Measurements from ENCODE around the gene PLXNA2. TPM values are rescaled to one million over a fixed set of nuclear protein-coding genes. Genes with fewer than 3 reads are reported as not detected.

PLXNA2 gene
- total and polyA plus RNA-seq, 2 donors (not counting 1 experiment from before 2014, with no cell fraction given): 0.31 to 1.2 TPM

DNA sequence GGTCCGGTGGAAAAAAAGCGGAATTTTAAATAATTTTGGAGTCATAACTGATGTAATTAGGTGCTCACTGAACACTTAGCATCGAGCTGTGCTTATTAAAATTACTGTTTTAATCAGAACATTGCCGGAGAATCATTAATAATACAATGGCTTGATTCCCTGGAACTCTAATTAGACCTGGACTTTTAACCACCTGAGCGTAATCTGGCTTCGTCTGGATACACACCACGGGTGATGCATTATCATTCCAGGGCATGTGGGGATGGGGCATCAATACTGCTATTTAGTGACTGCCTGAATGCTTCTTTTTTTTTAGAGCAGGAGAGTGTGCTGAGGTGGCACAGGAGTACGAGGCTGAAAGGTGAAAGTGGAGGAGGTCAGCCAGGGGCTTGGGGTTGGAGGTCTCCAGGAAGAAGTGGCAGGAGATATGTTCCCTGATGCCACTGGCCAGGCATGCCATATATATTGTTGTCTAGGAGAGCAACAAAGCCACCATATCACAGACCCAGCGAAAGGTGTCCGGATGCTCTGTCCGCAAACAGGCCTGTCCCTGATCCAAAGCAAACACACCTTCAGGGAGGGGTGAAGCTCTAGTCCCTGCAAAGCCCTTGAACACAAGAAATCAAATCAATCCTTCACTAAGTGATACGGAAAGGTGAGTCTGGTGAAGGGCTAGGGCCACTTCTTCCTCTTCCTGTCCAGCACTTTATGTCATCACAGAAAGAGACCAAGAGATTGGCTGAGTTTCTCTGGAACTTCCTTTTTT is 125.2 kb downstream of the PLXNA2 start:
- intact Hi-C loops (cut with micrococcal nuclease): no loop called here
- no peak for ATAC-seq (ENCODE audit: low read depth)
- 86% methylated on average over 7 of the region's 12 CpGs for WGBS (ENCODE audit: insufficient coverage)
- no peaks in the 10 kb centered on the region for H3K79me2 ChIP-seq (ENCODE audit: control insufficient read depth, insufficient read depth, low read length)
- H3K9me3 Mint-ChIP-seq (ENCODE audit: insufficient read depth): no peaks in the 10 kb centered on the region
- H3K4me2 ChIP-seq (replicated peaks; ENCODE audit: low read depth, low read length, poor library complexity, severe bottlenecking): no peak overlapping the region
- ChIA-PET POLR2A (no interaction called here), CTCF (no interaction called here)
- H3K36me3 ChIP-seq (replicated peaks in 1 of 2; ENCODE audit: control extremely low read depth in 1 of 2, control insufficient read depth in 1 of 2, extremely low read depth in 1 of 2, insufficient read depth in 2 of 2, low read length in 1 of 2): no peaks in the 10 kb centered on the region
- H3K27me3 ChIP-seq (replicated peaks in 1 of 4; ENCODE audit: control extremely low read depth in 1 of 4, control insufficient read depth in 3 of 4, insufficient read depth in 4 of 4, low read length in 3 of 4): no peaks in the 10 kb centered on the region
- H3K27ac ChIP-seq (ENCODE audit: low read length in 2 of 2): no peak overlapping the region
- no peaks in the 10 kb centered on the region for H3K4me1 ChIP-seq (ENCODE audit: control insufficient read depth in 2 of 2, insufficient read depth in 2 of 2, low read length in 2 of 2)
- DNase-seq: no peak
- no peaks in the 10 kb centered on the region for H4K20me1 ChIP-seq (ENCODE audit: control insufficient read depth, insufficient read depth, low read length, poor library complexity, severe bottlenecking)
- H3K9ac ChIP-seq (ENCODE audit: low read length): no peak overlapping the region
- no peak overlapping the region for H3K4me3 ChIP-seq (ENCODE audit: control extremely low read depth in 1 of 5, extremely low read depth in 1 of 5, insufficient read depth in 1 of 5, low read depth in 2 of 5, low read length in 4 of 5)
- no peak overlapping the region for H2AFZ ChIP-seq (ENCODE audit: insufficient read depth, low read depth, low read length, poor library complexity, severe bottlenecking)
- no peaks in the 10 kb centered on the region for H3K27me3 Mint-ChIP-seq
- no peak overlapping the region for H3K4me3 Mint-ChIP-seq
- no peak overlapping the region for H3K27ac Mint-ChIP-seq
- no peaks in the 10 kb centered on the region for H3K4me1 Mint-ChIP-seq
- H3K9me3 ChIP-seq (ENCODE audit: control extremely low read depth in 1 of 3, control insufficient read depth in 2 of 3, insufficient read depth in 1 of 3, low read length in 2 of 3): no peaks in the 10 kb centered on the region
- TF ChIP-seq, protein P1, sequence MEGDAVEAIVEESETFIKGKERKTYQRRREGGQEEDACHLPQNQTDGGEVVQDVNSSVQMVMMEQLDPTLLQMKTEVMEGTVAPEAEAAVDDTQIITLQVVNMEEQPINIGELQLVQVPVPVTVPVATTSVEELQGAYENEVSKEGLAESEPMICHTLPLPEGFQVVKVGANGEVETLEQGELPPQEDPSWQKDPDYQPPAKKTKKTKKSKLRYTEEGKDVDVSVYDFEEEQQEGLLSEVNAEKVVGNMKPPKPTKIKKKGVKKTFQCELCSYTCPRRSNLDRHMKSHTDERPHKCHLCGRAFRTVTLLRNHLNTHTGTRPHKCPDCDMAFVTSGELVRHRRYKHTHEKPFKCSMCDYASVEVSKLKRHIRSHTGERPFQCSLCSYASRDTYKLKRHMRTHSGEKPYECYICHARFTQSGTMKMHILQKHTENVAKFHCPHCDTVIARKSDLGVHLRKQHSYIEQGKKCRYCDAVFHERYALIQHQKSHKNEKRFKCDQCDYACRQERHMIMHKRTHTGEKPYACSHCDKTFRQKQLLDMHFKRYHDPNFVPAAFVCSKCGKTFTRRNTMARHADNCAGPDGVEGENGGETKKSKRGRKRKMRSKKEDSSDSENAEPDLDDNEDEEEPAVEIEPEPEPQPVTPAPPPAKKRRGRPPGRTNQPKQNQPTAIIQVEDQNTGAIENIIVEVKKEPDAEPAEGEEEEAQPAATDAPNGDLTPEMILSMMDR (IDR thresholded peaks at IDR 0.05): no peak
- no peak for TF ChIP-seq EZH2 (IDR thresholded peaks at IDR 0.05; ENCODE audit: borderline replicate concordance, insufficient read depth, low read depth, low read length, poor library complexity, severe bottlenecking)

DNA sequence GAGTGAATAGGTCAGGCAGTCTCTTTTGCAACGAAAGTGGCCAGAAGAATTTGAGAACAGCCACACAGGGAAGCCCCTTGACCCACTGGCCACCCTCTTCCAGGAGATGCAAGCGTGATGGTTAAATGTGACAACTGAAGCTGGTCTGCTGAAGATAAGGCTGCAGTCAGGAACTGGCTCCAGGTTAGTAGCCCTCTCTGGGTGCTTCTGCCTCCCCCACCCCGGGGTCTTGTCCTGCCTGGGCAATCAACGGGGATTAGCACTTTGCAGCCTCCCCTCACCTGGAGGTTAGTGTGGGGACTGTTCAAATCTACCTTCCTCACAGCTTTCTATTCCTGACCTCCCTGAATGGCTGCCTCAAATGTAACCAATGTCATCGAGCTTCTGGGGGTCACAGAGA is 125.9 kb downstream of the PLXNA2 start:
- H3K9ac ChIP-seq (ENCODE audit: low read length): no peak overlapping the region
- TF ChIP-seq, protein P1 (IDR thresholded peaks at IDR 0.05): no peak
- no peak for TF ChIP-seq EZH2 (IDR thresholded peaks at IDR 0.05; ENCODE audit: borderline replicate concordance, insufficient read depth, low read depth, low read length, poor library complexity, severe bottlenecking)
- H3K9me3 Mint-ChIP-seq (ENCODE audit: insufficient read depth): no peaks in the 10 kb centered on the region
- WGBS (ENCODE audit: insufficient coverage): 89% methylated on average over 2 of the region's 5 CpGs
- no peaks in the 10 kb centered on the region for H3K36me3 ChIP-seq (replicated peaks in 1 of 2; ENCODE audit: control extremely low read depth in 1 of 2, control insufficient read depth in 1 of 2, extremely low read depth in 1 of 2, insufficient read depth in 2 of 2, low read length in 1 of 2)
- no peak overlapping the region for H3K27ac ChIP-seq (ENCODE audit: low read length in 2 of 2)
- H3K4me1 Mint-ChIP-seq: no peaks in the 10 kb centered on the region
- H3K4me2 ChIP-seq (replicated peaks; ENCODE audit: low read depth, low read length, poor library complexity, severe bottlenecking): no peak overlapping the region
- ATAC-seq (ENCODE audit: low read depth) (no peak), DNase-seq (no peak)
- H3K27me3 Mint-ChIP-seq: no peaks in the 10 kb centered on the region
- CTCF ChIA-PET: no interaction called here
- no peak overlapping the region for H3K27ac Mint-ChIP-seq
- no peaks in the 10 kb centered on the region for H3K9me3 ChIP-seq (ENCODE audit: control extremely low read depth in 1 of 3, control insufficient read depth in 2 of 3, insufficient read depth in 1 of 3, low read length in 2 of 3)
- no peak overlapping the region for H3K4me3 ChIP-seq (ENCODE audit: control extremely low read depth in 1 of 5, extremely low read depth in 1 of 5, insufficient read depth in 1 of 5, low read depth in 2 of 5, low read length in 4 of 5)
- intact Hi-C loops (cut with micrococcal nuclease): no loop called here
- POLR2A ChIA-PET: no interaction called here
- H3K79me2 ChIP-seq (ENCODE audit: control insufficient read depth, insufficient read depth, low read length): no peaks in the 10 kb centered on the region
- no peaks in the 10 kb centered on the region for H4K20me1 ChIP-seq (ENCODE audit: control insufficient read depth, insufficient read depth, low read length, poor library complexity, severe bottlenecking)
- no peaks in the 10 kb centered on the region for H3K27me3 ChIP-seq (replicated peaks in 1 of 4; ENCODE audit: control extremely low read depth in 1 of 4, control insufficient read depth in 3 of 4, insufficient read depth in 4 of 4, low read length in 3 of 4)
- no peak overlapping the region for H3K4me3 Mint-ChIP-seq
- H2AFZ ChIP-seq (ENCODE audit: insufficient read depth, low read depth, low read length, poor library complexity, severe bottlenecking): no peak overlapping the region
- no peaks in the 10 kb centered on the region for H3K4me1 ChIP-seq (ENCODE audit: control insufficient read depth in 2 of 2, insufficient read depth in 2 of 2, low read length in 2 of 2)
